Right atrium auricular region (tissue), 2 donors: ENCODE data around the gene MRPS30. TPM values are rescaled to one million over a fixed set of nuclear protein-coding genes. Genes with fewer than 3 reads are reported as not detected.

ENCODE experiments used
- DNase-seq: peaks from one replicate; pipeline ENCODE4 v3.0.0-alpha.2; 2019; ENCODE audit warnings: low spot score
- H3K27ac ChIP-seq, 2 donors: fragments of 200-600 bp; sonication (generic); 1 replicate in 1 of 2; 2 replicates in 1 of 2; pipeline ENCODE4 v1.5.1; 2016 to 2019
- H3K27me3 ChIP-seq, 2 donors: fragments of 200-600 bp; sonication (generic); one replicate each; pipeline versions ENCODE4 v1.5.1 to v1.6.0; 2017 to 2019
- H3K36me3 ChIP-seq: fragments of 200-600 bp; sonication (generic); one replicate; pipeline ENCODE4 v1.5.1; 2016
- H3K4me1 ChIP-seq, 2 donors: fragments of 200-600 bp; sonication (generic); one replicate each; pipeline versions ENCODE4 v1.5.1 to v1.6.0; 2017 to 2019
- H3K4me3 ChIP-seq, 2 donors: fragments of 200-600 bp; sonication (generic); 1 replicate in 1 of 2; 2 replicates in 1 of 2; pipeline ENCODE4 v1.5.1; 2017 to 2019; ENCODE audit warnings: mild to moderate bottlenecking in 1 of 2, moderate library complexity in 1 of 2
- H3K9me3 ChIP-seq, 2 donors: fragments of 200-600 bp; sonication (generic); one replicate each; pipeline ENCODE4 v1.5.1; 2019
- total RNA-seq, 2 donors: library from RNA; depleted of rRNA; stranded (reverse); fragments of >200 nt; gene quantifications; one replicate each; pipeline ENCODE4 v1.1.0, GENCODE V29; 2016
- TF ChIP-seq, protein P1 (sequence below), 2 donors: fragments of 200-600 bp; sonication (generic); IDR thresholded peaks; one replicate each; pipeline ENCODE4 v1.5.1; 2019; ENCODE audit warnings: antibody characterized with exemption in 2 of 2

MRPS30 gene
- total RNA-seq, 2 donors from 2014 or later, result 69.8 to 110 TPM

DNA sequence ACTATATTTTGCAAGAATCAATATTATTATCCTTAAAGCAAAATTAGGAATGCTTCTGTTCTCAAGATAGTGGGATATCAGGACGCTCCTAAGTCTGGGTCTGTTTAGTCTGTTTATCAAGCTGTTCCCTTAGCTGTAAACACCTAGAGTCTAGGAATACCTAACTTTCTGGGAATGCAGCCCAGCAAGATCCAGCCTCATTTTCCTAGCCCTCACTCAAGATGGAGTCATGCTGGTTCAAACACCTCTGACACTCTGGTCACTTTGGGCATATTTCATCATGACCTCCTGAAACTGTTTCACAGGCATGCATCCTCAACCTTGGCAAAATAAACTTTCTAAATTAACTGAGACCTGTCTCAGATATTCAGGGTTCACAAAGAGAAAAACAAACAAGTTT is 14.4 kb upstream of the MRPS30 start:
- Histone ChIP-seq H3K27ac (no peak overlapping the region), H3K4me3 (no peak overlapping the region), H3K36me3 (no peaks in the 10 kb centered on the region), H3K9me3 (peaks cover 0 to 23% of the 10 kb centered on the region in 2 donors), H3K4me1 (no peaks in the 10 kb centered on the region), H3K27me3 (no peaks in the 10 kb centered on the region)
- no peak for DNase-seq
- TF ChIP-seq, protein P1, sequence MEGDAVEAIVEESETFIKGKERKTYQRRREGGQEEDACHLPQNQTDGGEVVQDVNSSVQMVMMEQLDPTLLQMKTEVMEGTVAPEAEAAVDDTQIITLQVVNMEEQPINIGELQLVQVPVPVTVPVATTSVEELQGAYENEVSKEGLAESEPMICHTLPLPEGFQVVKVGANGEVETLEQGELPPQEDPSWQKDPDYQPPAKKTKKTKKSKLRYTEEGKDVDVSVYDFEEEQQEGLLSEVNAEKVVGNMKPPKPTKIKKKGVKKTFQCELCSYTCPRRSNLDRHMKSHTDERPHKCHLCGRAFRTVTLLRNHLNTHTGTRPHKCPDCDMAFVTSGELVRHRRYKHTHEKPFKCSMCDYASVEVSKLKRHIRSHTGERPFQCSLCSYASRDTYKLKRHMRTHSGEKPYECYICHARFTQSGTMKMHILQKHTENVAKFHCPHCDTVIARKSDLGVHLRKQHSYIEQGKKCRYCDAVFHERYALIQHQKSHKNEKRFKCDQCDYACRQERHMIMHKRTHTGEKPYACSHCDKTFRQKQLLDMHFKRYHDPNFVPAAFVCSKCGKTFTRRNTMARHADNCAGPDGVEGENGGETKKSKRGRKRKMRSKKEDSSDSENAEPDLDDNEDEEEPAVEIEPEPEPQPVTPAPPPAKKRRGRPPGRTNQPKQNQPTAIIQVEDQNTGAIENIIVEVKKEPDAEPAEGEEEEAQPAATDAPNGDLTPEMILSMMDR (IDR thresholded peaks at IDR 0.05), result no peak

GRCh38 chr5:44795496-44795895 is 13.3 kb upstream of the MRPS30 start:
- no peaks in the 10 kb centered on the region for H3K36me3 ChIP-seq
- H3K9me3 ChIP-seq, result peaks cover 0 to 23% of the 10 kb centered on the region in 2 donors
- no peak for DNase-seq
- H3K4me1 ChIP-seq, result no peaks in the 10 kb centered on the region
- H3K4me3 ChIP-seq, result no peak overlapping the region
- no peaks in the 10 kb centered on the region for H3K27me3 ChIP-seq
- no peak overlapping the region for H3K27ac ChIP-seq
- TF ChIP-seq, protein P1 (IDR thresholded peaks at IDR 0.05), result no peak

DNA sequence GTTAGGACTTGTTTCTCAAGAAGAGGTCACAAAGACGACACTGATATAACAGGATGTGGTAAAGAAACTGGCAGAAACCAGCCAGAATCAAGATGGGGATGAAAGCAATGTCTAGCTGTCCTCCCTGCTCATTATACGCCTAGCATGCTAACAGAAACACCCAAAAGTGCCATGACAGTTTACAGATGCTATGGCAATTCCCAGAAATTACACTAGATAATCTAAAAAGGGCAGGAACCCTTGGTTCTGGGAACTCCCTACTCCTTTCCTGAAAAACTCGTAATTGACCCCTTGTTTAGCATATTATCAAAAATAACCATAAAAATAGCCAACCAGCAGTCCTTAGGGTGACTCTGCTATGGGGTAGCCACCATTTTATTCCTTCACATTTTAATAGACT is 10.9 kb upstream of the MRPS30 start:
- Histone ChIP-seq H3K36me3 (no peaks in the 10 kb centered on the region), H3K4me1 (no peaks in the 10 kb centered on the region), H3K27ac (no peak overlapping the region), H3K9me3 (peaks cover 0 to 23% of the 10 kb centered on the region in 2 donors), H3K4me3 (no peak overlapping the region), H3K27me3 (no peaks in the 10 kb centered on the region)
- no peak for DNase-seq
- TF ChIP-seq, protein P1 (IDR thresholded peaks at IDR 0.05), result no peak

DNA sequence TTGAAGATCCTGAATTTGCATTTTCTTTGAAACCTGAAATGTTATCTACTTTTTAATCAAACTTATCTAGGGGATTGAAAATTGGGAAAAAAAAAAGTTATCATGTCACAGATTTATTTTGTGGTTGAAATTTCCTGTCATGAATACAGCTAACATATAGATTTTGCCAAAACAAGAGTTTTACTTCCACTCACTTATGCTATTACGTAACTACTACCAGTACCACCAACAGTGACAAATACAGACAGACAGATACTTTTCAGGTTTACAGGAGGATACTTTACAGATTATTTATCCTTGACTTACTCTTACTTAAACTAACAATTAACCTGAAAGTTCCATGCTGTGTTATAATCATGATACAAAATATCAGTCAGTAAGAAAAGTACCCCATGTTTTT is 6.8 kb upstream of the MRPS30 start:
- no peaks in the 10 kb centered on the region for H3K9me3 ChIP-seq
- H3K27me3 ChIP-seq, result no peaks in the 10 kb centered on the region
- no peaks in the 10 kb centered on the region for H3K4me1 ChIP-seq
- H3K36me3 ChIP-seq, result no peaks in the 10 kb centered on the region
- H3K4me3 ChIP-seq, result no peak overlapping the region
- TF ChIP-seq, protein P1 (IDR thresholded peaks at IDR 0.05), result no peak
- no peak overlapping the region for H3K27ac ChIP-seq
- DNase-seq, result no peak

- Histone ChIP-seq H3K4me1 (peaks cover 0 to 19% of the 10 kb centered on the region in 2 donors), H3K4me3 (no peak overlapping the region), H3K27ac (no peak overlapping the region), H3K9me3 (no peaks in the 10 kb centered on the region), H3K36me3 (no peaks in the 10 kb centered on the region), H3K27me3 (no peaks in the 10 kb centered on the region)
- DNase-seq, result no peak
- TF ChIP-seq, protein P1 (IDR thresholded peaks at IDR 0.05), result no peak
These were observed 2.1 kb upstream of the MRPS30 start for GRCh38 chr5:44806608-44807007.

DNA sequence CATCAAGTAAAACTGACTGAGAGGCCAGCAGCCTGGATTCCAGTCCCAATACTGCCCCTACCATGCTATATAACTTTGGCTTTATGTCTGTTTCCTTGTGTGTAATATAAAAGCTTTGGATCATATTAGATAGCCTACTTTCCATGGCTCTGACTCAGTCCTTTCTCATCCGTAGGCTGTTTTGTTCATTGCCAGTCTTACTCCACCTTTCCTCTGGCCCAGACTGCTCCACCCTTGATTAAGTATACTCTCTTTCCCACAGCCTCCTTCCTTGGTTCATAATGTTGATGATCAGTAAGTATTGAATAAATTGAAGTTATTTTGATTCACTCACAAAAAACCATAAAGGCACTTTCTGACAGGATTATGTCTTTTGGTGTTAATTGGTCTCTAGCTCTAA is 1.5 kb upstream of the MRPS30 start:
- Histone ChIP-seq H3K27ac (no peak overlapping the region), H3K27me3 (no peaks in the 10 kb centered on the region), H3K4me3 (no peak overlapping the region), H3K9me3 (no peaks in the 10 kb centered on the region), H3K36me3 (no peaks in the 10 kb centered on the region), H3K4me1 (peaks cover 0 to 20% of the 10 kb centered on the region in 2 donors)
- no peak for DNase-seq
- TF ChIP-seq, protein P1 (IDR thresholded peaks at IDR 0.05), result no peak
